HG03097 (cell line): Measurements from ENCODE around the gene COA3.
"Not testable (repeated sequence)": the region's sequence is repeated elsewhere in the genome, so short reads cannot be mapped to it uniquely, and the experiment has no call there.

ENCODE experiments used
- ATAC-seq: cut with Tn5 transposase; IDR thresholded peaks from one replicate; pipeline ENCODE4 v1.9.1; 2021; ENCODE audit not compliant: unreplicated experiment, low FRiP score

Gene COA3

GRCh38 chr17:42783062-42783790 lies 15.3 kb downstream of the COA3 start:
- no peak for ATAC-seq

- ATAC-seq, result no peak
Measured at GRCh38 chr17:42782166-42783061, 16.1 kb downstream of the COA3 start.

- ATAC-seq, result no peak
Measured at GRCh38 chr17:42781639-42782165, 16.8 kb downstream of the COA3 start.

- no peak for ATAC-seq
Measured at GRCh38 chr17:42780851-42781638, 17.5 kb downstream of the COA3 start.

- no peak for ATAC-seq
Measured at GRCh38 chr17:42779936-42780850, 18.3 kb downstream of the COA3 start, which contains the start of gene WNK4. Gene WNK4, plus strand, starts transcription at chr17:42780610. Its CDS starts 89 bp downstream, at chr17:42780699.

GRCh38 chr17:42779304-42779935 lies 19.1 kb downstream of the COA3 start:
- ATAC-seq, result no peak

GRCh38 chr17:42778570-42778969 lies 19.9 kb downstream of the COA3 start:
- ATAC-seq, result no peak

- ATAC-seq, result no peak
Measured at GRCh38 chr17:42775534-42776098, 22.9 kb downstream of the COA3 start.

- ATAC-seq, result no peak
Measured at GRCh38 chr17:42774066-42774745, 24.3 kb downstream of the COA3 start.

- ATAC-seq, result peak; percentile 75
Measured at GRCh38 chr17:42773290-42774035, 25.0 kb downstream of the COA3 start, which contains the start of gene VPS25. Gene VPS25, plus strand, starts transcription at chr17:42773449. Its CDS starts 27 bp downstream, at chr17:42773476.

GRCh38 chr17:42772945-42773289 lies 25.6 kb downstream of the COA3 start:
- no peak for ATAC-seq

- not testable (repeated sequence) for ATAC-seq
Measured at GRCh38 chr17:42769964-42770363, 28.5 kb downstream of the COA3 start.

- ATAC-seq, result not testable (repeated sequence)
Measured at GRCh38 chr17:42768006-42768405, 30.5 kb downstream of the COA3 start.

GRCh38 chr17:42767512-42767911 lies 31.0 kb downstream of the COA3 start:
- ATAC-seq, result no peak

- ATAC-seq, result no peak
Measured at GRCh38 chr17:42766124-42766523, 32.4 kb downstream of the COA3 start.

- ATAC-seq, result no peak
Measured at GRCh38 chr17:42761638-42762037, 36.9 kb downstream of the COA3 start.
